Measurements from ENCODE around the gene CSRP2.

DNA sequence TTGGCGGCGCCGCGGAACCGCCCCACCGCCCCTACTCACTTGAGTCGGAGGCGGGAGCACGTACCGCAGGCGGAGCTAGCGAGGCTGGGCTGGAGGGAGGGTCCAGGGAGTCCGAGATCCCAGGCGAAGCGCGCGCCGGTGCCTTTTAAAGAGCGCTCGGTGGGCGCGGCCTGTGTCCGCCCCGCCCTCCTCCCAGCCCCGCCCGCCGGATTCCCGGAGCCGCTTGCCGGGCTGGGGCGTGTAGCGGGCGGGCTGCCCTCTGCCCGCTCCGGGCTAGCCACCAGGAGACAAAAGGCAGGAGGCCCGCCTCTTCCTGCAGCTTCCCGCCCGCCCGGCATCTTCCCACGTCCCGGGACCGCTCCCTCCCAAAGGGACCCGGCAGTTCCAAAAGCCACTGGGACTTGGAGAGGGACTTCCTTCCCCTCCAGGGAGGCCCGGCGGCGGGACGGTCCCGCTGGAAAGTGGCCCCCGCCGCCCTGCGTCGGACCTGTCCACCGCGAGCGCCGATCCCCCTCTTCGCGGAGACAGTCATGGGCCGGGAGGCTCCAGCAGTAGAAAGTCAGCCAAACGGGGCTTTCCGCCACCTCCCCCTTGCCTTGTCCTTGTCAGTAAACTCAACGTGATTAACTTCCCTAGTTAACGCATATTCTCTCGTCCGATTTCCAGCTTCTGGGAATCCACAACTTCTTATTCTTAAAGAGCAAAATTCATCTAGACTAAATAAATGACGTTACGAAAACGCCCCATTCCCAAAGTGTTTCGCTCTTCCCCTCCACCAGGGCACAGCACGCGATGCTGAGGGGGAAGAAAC lies at the start of gene CSRP2:
- TF ChIP-seq, protein P1, sequence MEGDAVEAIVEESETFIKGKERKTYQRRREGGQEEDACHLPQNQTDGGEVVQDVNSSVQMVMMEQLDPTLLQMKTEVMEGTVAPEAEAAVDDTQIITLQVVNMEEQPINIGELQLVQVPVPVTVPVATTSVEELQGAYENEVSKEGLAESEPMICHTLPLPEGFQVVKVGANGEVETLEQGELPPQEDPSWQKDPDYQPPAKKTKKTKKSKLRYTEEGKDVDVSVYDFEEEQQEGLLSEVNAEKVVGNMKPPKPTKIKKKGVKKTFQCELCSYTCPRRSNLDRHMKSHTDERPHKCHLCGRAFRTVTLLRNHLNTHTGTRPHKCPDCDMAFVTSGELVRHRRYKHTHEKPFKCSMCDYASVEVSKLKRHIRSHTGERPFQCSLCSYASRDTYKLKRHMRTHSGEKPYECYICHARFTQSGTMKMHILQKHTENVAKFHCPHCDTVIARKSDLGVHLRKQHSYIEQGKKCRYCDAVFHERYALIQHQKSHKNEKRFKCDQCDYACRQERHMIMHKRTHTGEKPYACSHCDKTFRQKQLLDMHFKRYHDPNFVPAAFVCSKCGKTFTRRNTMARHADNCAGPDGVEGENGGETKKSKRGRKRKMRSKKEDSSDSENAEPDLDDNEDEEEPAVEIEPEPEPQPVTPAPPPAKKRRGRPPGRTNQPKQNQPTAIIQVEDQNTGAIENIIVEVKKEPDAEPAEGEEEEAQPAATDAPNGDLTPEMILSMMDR (conservative IDR thresholded peaks at IDR 0.05 in 1 of 2, IDR thresholded peaks at IDR 0.05 in 1 of 2; ENCODE audit: extremely low read depth in 1 of 2, insufficient read depth in 1 of 2, low read depth in 1 of 2, low read length in 2 of 2) = peak in 1 of 2 donors; percentile 13
- no peak for TF ChIP-seq EZH2 (IDR thresholded peaks at IDR 0.05; ENCODE audit: borderline replicate concordance, low read length)

All from mammary epithelial cell (primary cell).